Stimulated activated CD4-positive, alpha-beta T cell treated with anti-CD3 and anti-CD28 coated beads, Interleukin-1b, Interleukin-23, amount 100 ng/mL, for 1 hour (primary cell): ENCODE data around the gene ZDHHC14.
"Not testable (repeated sequence)": the region's sequence is repeated elsewhere in the genome, so short reads cannot be mapped to it uniquely, and the experiment has no call there.

Experiments
- DNase-seq, 2 donors: peaks; one replicate each; pipeline ENCODE4 v3.0.0-alpha.2; 2020; ENCODE audit warnings: low read depth in 2 of 2

Gene ZDHHC14

GRCh38 chr6:157551041-157551832, 170.2 kb downstream of the ZDHHC14 start:
- no peak for DNase-seq

GRCh38 chr6:157552081-157552747, 171.2 kb downstream of the ZDHHC14 start:
- DNase-seq, result no peak

- DNase-seq, result no peak
Observed at GRCh38 chr6:157552820-157553485, 172.0 kb downstream of the ZDHHC14 start.

GRCh38 chr6:157554747-157555146, 173.8 kb downstream of the ZDHHC14 start:
- DNase-seq, result no peak

GRCh38 chr6:157555455-157556143, 174.6 kb downstream of the ZDHHC14 start:
- DNase-seq, result no peak

GRCh38 chr6:157556144-157556645, 175.2 kb downstream of the ZDHHC14 start:
- no peak for DNase-seq

GRCh38 chr6:157556671-157557430, 175.9 kb downstream of the ZDHHC14 start:
- DNase-seq, result no peak

- DNase-seq, result no peak
Observed at GRCh38 chr6:157557559-157557958, 176.6 kb downstream of the ZDHHC14 start.

- no peak for DNase-seq
Observed at GRCh38 chr6:157558049-157558448, 177.1 kb downstream of the ZDHHC14 start.

- no peak for DNase-seq
Observed at GRCh38 chr6:157558487-157559200, 177.7 kb downstream of the ZDHHC14 start.

GRCh38 chr6:157559201-157559756, 178.3 kb downstream of the ZDHHC14 start:
- no peak for DNase-seq

- not testable (repeated sequence) for DNase-seq
Observed at GRCh38 chr6:157560063-157560462, 179.1 kb downstream of the ZDHHC14 start.

- no peak for DNase-seq
Observed at GRCh38 chr6:157560691-157561413, 179.9 kb downstream of the ZDHHC14 start.

- DNase-seq, result no peak
Observed at GRCh38 chr6:157561414-157561790, 180.4 kb downstream of the ZDHHC14 start.

- DNase-seq, result no peak
Observed at GRCh38 chr6:157561929-157562810, 181.2 kb downstream of the ZDHHC14 start.

GRCh38 chr6:157562997-157563396, 182.0 kb downstream of the ZDHHC14 start:
- no peak for DNase-seq

GRCh38 chr6:157563611-157564284, 182.8 kb downstream of the ZDHHC14 start:
- DNase-seq, result no peak

GRCh38 chr6:157568702-157569101, 187.7 kb downstream of the ZDHHC14 start:
- DNase-seq, result no peak
